H9 (cell line): ENCODE data around the gene SORD. TPM values are rescaled to one million over a fixed set of nuclear protein-coding genes. Genes with fewer than 3 reads are reported as not detected.
"Not testable (repeated sequence)": the region's sequence is repeated elsewhere in the genome, so short reads cannot be mapped to it uniquely, and the experiment has no call there.

Source experiments
- DNase-seq: peaks from one replicate; pipeline ENCODE4 v3.0.0-alpha.2; 2017
- H2AFZ ChIP-seq: one replicate; pipeline ENCODE4 v1.6.1; 2013; ENCODE audit warnings: mild to moderate bottlenecking, low read length, control low read depth, moderate library complexity
- H2AK5ac ChIP-seq: 2 replicates; pipeline ENCODE4 v1.6.1; 2013; ENCODE audit warnings: low read length, control low read depth, mixed read lengths; ENCODE audit not compliant: insufficient read length
- H2BK120ac ChIP-seq: one replicate; pipeline ENCODE4 v1.6.1; 2013; ENCODE audit warnings: low read depth, mild to moderate bottlenecking, low read length, control low read depth, inconsistent platforms; ENCODE audit not compliant: poor library complexity, severe bottlenecking
- H2BK12ac ChIP-seq: 2 replicates; pipeline ENCODE4 v1.6.1; 2013; ENCODE audit warnings: low read length, control low read depth, mixed read lengths, low read depth; ENCODE audit not compliant: insufficient read length
- H2BK15ac ChIP-seq: 2 replicates; pipeline ENCODE4 v1.6.1; 2013; ENCODE audit warnings: low read depth, low read length, control low read depth
- H2BK20ac ChIP-seq: one replicate; pipeline ENCODE4 v1.6.1; 2013; ENCODE audit warnings: low read depth, mild to moderate bottlenecking, low read length, control low read depth, inconsistent platforms; ENCODE audit not compliant: poor library complexity, severe bottlenecking
- H2BK5ac ChIP-seq: 2 replicates; pipeline ENCODE4 v1.6.1; 2013; ENCODE audit warnings: low read length, control low read depth, mixed read lengths; ENCODE audit not compliant: insufficient read length
- H3K14ac ChIP-seq: 2 replicates; pipeline ENCODE4 v1.6.1; 2013; ENCODE audit warnings: low read length, control low read depth; ENCODE audit not compliant: insufficient read depth
- H3K18ac ChIP-seq: 2 replicates; pipeline ENCODE4 v1.6.1; 2013; ENCODE audit warnings: low read depth, mild to moderate bottlenecking, mixed read lengths, low read length, control low read depth; ENCODE audit not compliant: insufficient read length
- H3K23ac ChIP-seq: 2 replicates; pipeline ENCODE4 v1.6.1; 2013; ENCODE audit warnings: low read length, control low read depth, mixed read lengths, low read depth; ENCODE audit not compliant: insufficient read length
- H3K23me2 ChIP-seq: 2 replicates; pipeline ENCODE4 v1.6.1; 2013; ENCODE audit warnings: low read depth, mild to moderate bottlenecking, mixed read lengths, low read length, control low read depth; ENCODE audit not compliant: insufficient read length, poor library complexity, severe bottlenecking
- H3K27ac ChIP-seq: 2 replicates; pipeline ENCODE4 v1.5.1; 2013; ENCODE audit warnings: low read length, control low read depth, mixed read lengths, low read depth; ENCODE audit not compliant: insufficient read length
- H3K27me3 ChIP-seq: 2 replicates; pipeline ENCODE4 v1.6.1; 2013; ENCODE audit warnings: low read length, control low read depth, inconsistent platforms; ENCODE audit not compliant: insufficient read depth
- H3K4ac ChIP-seq: 2 replicates; pipeline ENCODE4 v1.6.1; 2013; ENCODE audit warnings: low read depth, mild to moderate bottlenecking, control low read depth, inconsistent platforms, low read length, moderate library complexity
- H3K4me1 ChIP-seq: 2 replicates; pipeline ENCODE4 v1.6.1; 2013; ENCODE audit warnings: low read length, control low read depth, inconsistent platforms; ENCODE audit not compliant: insufficient read depth
- H3K4me2 ChIP-seq: 2 replicates; pipeline ENCODE4 v1.6.1; 2013; ENCODE audit warnings: low read length, control low read depth, mixed read lengths; ENCODE audit not compliant: insufficient read length, insufficient read depth
- H3K56ac ChIP-seq: 2 replicates; pipeline ENCODE4 v1.6.1; 2013; ENCODE audit warnings: low read depth, mild to moderate bottlenecking, mixed read lengths, low read length, control low read depth; ENCODE audit not compliant: insufficient read length
- H3K79me1 ChIP-seq: 2 replicates; pipeline ENCODE4 v1.6.1; 2013; ENCODE audit warnings: low read depth, mild to moderate bottlenecking, moderate library complexity, low read length, control low read depth, inconsistent platforms; ENCODE audit not compliant: insufficient read depth, poor library complexity, severe bottlenecking
- H3K79me2 ChIP-seq: 2 replicates; pipeline ENCODE4 v1.6.1; 2013; ENCODE audit warnings: low read length, control low read depth, inconsistent platforms; ENCODE audit not compliant: insufficient read depth
- H3K9ac ChIP-seq: 2 replicates; pipeline ENCODE4 v1.6.1; 2013; ENCODE audit warnings: low read length, control low read depth, mixed read lengths; ENCODE audit not compliant: insufficient read length; ENCODE audit errors: extremely low read depth
- H3K9me3 ChIP-seq: one replicate; pipeline ENCODE4 v1.6.1; 2013; ENCODE audit warnings: low read depth, low read length, inconsistent platforms; ENCODE audit not compliant: control insufficient read depth
- H3T11ph ChIP-seq: one replicate; pipeline ENCODE4 v1.6.1; 2013; ENCODE audit warnings: mild to moderate bottlenecking, low read length, control low read depth, inconsistent platforms
- H4K20me1 ChIP-seq: one replicate; pipeline ENCODE4 v1.6.1; 2013; ENCODE audit not compliant: control insufficient read depth, insufficient read length, insufficient read depth
- H4K5ac ChIP-seq: 2 replicates; pipeline ENCODE4 v1.6.1; 2013; ENCODE audit warnings: low read depth, mild to moderate bottlenecking, mixed read lengths, low read length, control low read depth; ENCODE audit not compliant: insufficient read length
- H4K8ac ChIP-seq: replicated peaks from 2 replicates; pipeline ENCODE4 v1.6.1; 2013; ENCODE audit warnings: low read length, control low read depth, mixed read lengths, low read depth; ENCODE audit not compliant: insufficient read length
- H4K91ac ChIP-seq: 2 replicates; pipeline ENCODE4 v1.6.1; 2013; ENCODE audit warnings: low read depth, mild to moderate bottlenecking, moderate library complexity, mixed read lengths, low read length, control low read depth; ENCODE audit not compliant: insufficient read length
- H3K27ac Mint-ChIP-seq, 3 experiments: 2 replicates in 2 of 3; 3 replicates in 1 of 3; pipeline ENCODE4 v1.8.0; 2020 to 2021; ENCODE audit warnings: mixed read lengths in 3 of 3, mild to moderate bottlenecking in 1 of 3, moderate library complexity in 1 of 3
- H3K27me3 Mint-ChIP-seq: 2 replicates; pipeline ENCODE4 v1.8.0; 2021; ENCODE audit warnings: low read depth, mild to moderate bottlenecking, moderate library complexity, mixed read lengths
- H3K36me3 Mint-ChIP-seq, 3 experiments: 2 replicates in 2 of 3; 3 replicates in 1 of 3; pipeline ENCODE4 v1.8.0; 2020 to 2021; ENCODE audit warnings: low read depth in 3 of 3, mixed read lengths in 3 of 3; ENCODE audit not compliant: insufficient read depth in 1 of 3
- H3K4me1 Mint-ChIP-seq, 2 experiments: 2 replicates each; pipeline ENCODE4 v1.8.0; 2020; ENCODE audit warnings: mixed read lengths in 2 of 2
- H3K4me3 Mint-ChIP-seq, 2 experiments: 2 replicates in 1 of 2; 3 replicates in 1 of 2; pipeline ENCODE4 v1.8.0; 2020 to 2021; ENCODE audit warnings: mild to moderate bottlenecking in 2 of 2, mixed read lengths in 2 of 2, moderate library complexity in 1 of 2
- H3K9me3 Mint-ChIP-seq, 2 experiments: 2 replicates in 1 of 2; 3 replicates in 1 of 2; pipeline ENCODE4 v1.8.0; 2020; ENCODE audit warnings: mild to moderate bottlenecking in 2 of 2, mixed read lengths in 2 of 2, moderate library complexity in 1 of 2
- CTCF ChIP-seq: fragments of 200-600 bp; sonication (generic); conservative IDR thresholded peaks from 3 replicates; pipeline ENCODE4 v1.8.0; 2021; ENCODE audit warnings: antibody characterized with exemption, mild to moderate bottlenecking
- WGBS: extraction: QIAGEN DNeasy Blood & Tissue Kit; methylation state at CpG from one replicate; pipeline ENCODE4 v1.1.7; 2013; ENCODE audit warnings: missing lambda C conversion rate, low lambda C conversion rate, mixed read lengths; ENCODE audit not compliant: insufficient read length; ENCODE audit errors: extremely low coverage; 5-methylcytosine and 5-hydroxymethylcytosine counted together
- total RNA-seq: library from RNA; stranded (reverse); gene quantifications from 2 replicates; pipeline ENCODE4 v1.2.1, GENCODE V29; 2021

Gene SORD
- total RNA-seq, 1 experiment from 2014 or later = 35.2 TPM

GRCh38 chr15:45030743-45031142 lies 7.7 kb downstream of the SORD start:
- peaks cover 0 to 4% of the 10 kb centered on the region in 2 experiments; a peak in 2 of 5 replicates for H3K9me3 Mint-ChIP-seq
- no peak overlapping the region for H3K23ac ChIP-seq
- H3K4me1 ChIP-seq = no peaks in the 10 kb centered on the region
- H3K4me3 Mint-ChIP-seq = no peak overlapping the region
- H3K4ac ChIP-seq = no peak overlapping the region
- H3K23me2 ChIP-seq = no peaks in the 10 kb centered on the region
- H2AK5ac ChIP-seq = no peak overlapping the region
- H2AFZ ChIP-seq = no peak overlapping the region
- no peak overlapping the region for H2BK20ac ChIP-seq
- peaks cover 35 to 48% (median 38%) of the 10 kb centered on the region in 3 experiments for H3K36me3 Mint-ChIP-seq
- no peak overlapping the region for H3K18ac ChIP-seq
- no peak overlapping the region for H3T11ph ChIP-seq
- no peak overlapping the region for H2BK120ac ChIP-seq
- H3K9me3 ChIP-seq = peaks cover 9% of the 10 kb centered on the region
- no peaks in the 10 kb centered on the region for H3K79me2 ChIP-seq
- no peak overlapping the region for H3K27ac ChIP-seq
- no peaks in the 10 kb centered on the region for H3K79me1 ChIP-seq
- no peak overlapping the region for H3K14ac ChIP-seq
- WGBS = no CpG with 5 or more reads among the region's 3 CpGs
- no peak overlapping the region for H2BK15ac ChIP-seq
- H3K27me3 Mint-ChIP-seq = no peaks in the 10 kb centered on the region
- no peak for TF ChIP-seq CTCF
- no peak overlapping the region for H2BK5ac ChIP-seq
- no peak overlapping the region for H4K8ac ChIP-seq
- H3K27me3 ChIP-seq = no peaks in the 10 kb centered on the region
- no peak for DNase-seq
- H4K91ac ChIP-seq = no peak overlapping the region
- no peak overlapping the region for H3K56ac ChIP-seq
- no peak overlapping the region for H3K27ac Mint-ChIP-seq
- no peak overlapping the region for H3K9ac ChIP-seq
- no peaks in the 10 kb centered on the region for H4K20me1 ChIP-seq
- no peak overlapping the region for H4K5ac ChIP-seq
- H3K4me2 ChIP-seq = no peak overlapping the region
- no peak overlapping the region for H2BK12ac ChIP-seq
- peaks cover under 1 to 3% of the 10 kb centered on the region in 2 experiments; a peak in 1 of 4 replicates for H3K4me1 Mint-ChIP-seq

GRCh38 chr15:45031522-45032028 lies 8.6 kb downstream of the SORD start:
- H3K27me3 ChIP-seq, H3T11ph ChIP-seq, H3K9me3 ChIP-seq, H2BK15ac ChIP-seq, H3K27ac ChIP-seq, H2AFZ ChIP-seq, H3K4me2 ChIP-seq, H3K4me1 Mint-ChIP-seq, H3K4me1 ChIP-seq, H3K79me1 ChIP-seq, H3K27ac Mint-ChIP-seq, H3K4ac ChIP-seq, H3K79me2 ChIP-seq, H2BK5ac ChIP-seq, H2BK120ac ChIP-seq, H3K18ac ChIP-seq, H3K9ac ChIP-seq, H2BK20ac ChIP-seq, H3K56ac ChIP-seq, H3K9me3 Mint-ChIP-seq, H4K91ac ChIP-seq, H3K4me3 Mint-ChIP-seq, H3K23me2 ChIP-seq, H3K23ac ChIP-seq, H4K20me1 ChIP-seq, H4K5ac ChIP-seq, H2BK12ac ChIP-seq, H4K8ac ChIP-seq, H2AK5ac ChIP-seq, DNase-seq, H3K27me3 Mint-ChIP-seq, H3K14ac ChIP-seq: not testable (repeated sequence)
- no CpG with 5 or more reads among the region's 4 CpGs for WGBS
- peaks cover 37 to 53% (median 43%) of the 10 kb centered on the region in 3 experiments for H3K36me3 Mint-ChIP-seq
